Neuronal stem cell (in vitro differentiated cells): Measurements from ENCODE around the gene SLCO2A1.

ENCODE experiments used
- DNase-seq: peaks from one replicate; pipeline ENCODE4 v3.0.0-alpha.2; 2013; ENCODE audit warnings: low spot score
- H2AFZ ChIP-seq: one replicate; pipeline ENCODE4 v1.6.1; 2013; ENCODE audit warnings: mild to moderate bottlenecking, low read length, inconsistent platforms
- H2AK5ac ChIP-seq: 2 replicates; pipeline ENCODE4 v1.6.1; 2013; ENCODE audit warnings: low read depth, mild to moderate bottlenecking, inconsistent platforms, low read length, moderate library complexity, mixed read lengths
- H2BK120ac ChIP-seq: 2 replicates; pipeline ENCODE4 v1.6.1; 2013; ENCODE audit warnings: low read depth, mild to moderate bottlenecking, inconsistent platforms, low read length, moderate library complexity, mixed read lengths
- H2BK12ac ChIP-seq: one replicate; pipeline ENCODE4 v1.6.1; 2013; ENCODE audit warnings: low read length, inconsistent platforms
- H2BK15ac ChIP-seq: 2 replicates; pipeline ENCODE4 v1.6.1; 2013; ENCODE audit warnings: mild to moderate bottlenecking, low read length, inconsistent platforms, mixed read lengths
- H2BK5ac ChIP-seq: one replicate; pipeline ENCODE4 v1.6.1; 2013; ENCODE audit warnings: inconsistent platforms, mild to moderate bottlenecking, low read length, moderate library complexity
- H3K14ac ChIP-seq: one replicate; pipeline ENCODE4 v1.6.1; 2013; ENCODE audit warnings: low read length, inconsistent platforms
- H3K18ac ChIP-seq: 2 replicates; pipeline ENCODE4 v1.6.1; 2013; ENCODE audit warnings: low read length, inconsistent platforms
- H3K23ac ChIP-seq: 2 replicates; pipeline ENCODE4 v1.6.1; 2013; ENCODE audit warnings: low read depth, mild to moderate bottlenecking, mixed read lengths, low read length, inconsistent platforms; ENCODE audit not compliant: poor library complexity
- H3K27ac ChIP-seq: replicated peaks from 3 replicates; pipeline ENCODE4 v1.5.1; 2013; ENCODE audit warnings: low read length, inconsistent platforms
- H3K27me3 ChIP-seq, 3 experiments: 2 replicates each; pipeline ENCODE4 v1.6.1; 2013; ENCODE audit warnings: low read length in 3 of 3, mild to moderate bottlenecking in 2 of 3, inconsistent platforms in 1 of 3, low read depth in 1 of 3, mixed read lengths in 1 of 3, moderate library complexity in 1 of 3; ENCODE audit not compliant: control insufficient read depth in 3 of 3, insufficient read depth in 3 of 3
- H3K36me3 ChIP-seq, 2 donors: replicated peaks in 1 of 2; 2 replicates each; pipeline ENCODE4 v1.6.1; 2013; ENCODE audit warnings: low read length in 2 of 2; ENCODE audit not compliant: control insufficient read depth in 2 of 2, insufficient read depth in 2 of 2
- H3K4ac ChIP-seq: 2 replicates; pipeline ENCODE4 v1.6.1; 2013; ENCODE audit warnings: inconsistent platforms, mild to moderate bottlenecking, low read length, moderate library complexity
- H3K4me1 ChIP-seq, 2 donors: 1 replicate in 1 of 2; 2 replicates in 1 of 2; pipeline ENCODE4 v1.6.1; 2013; ENCODE audit warnings: low read length in 2 of 2, low read depth in 1 of 2; ENCODE audit not compliant: control insufficient read depth in 2 of 2, insufficient read depth in 1 of 2
- H3K4me2 ChIP-seq: one replicate; pipeline ENCODE4 v1.6.1; 2013; ENCODE audit warnings: mild to moderate bottlenecking, low read length, inconsistent platforms; ENCODE audit not compliant: insufficient read depth, poor library complexity, severe bottlenecking
- H3K4me3 ChIP-seq, 2 donors: 2 replicates each; pipeline ENCODE4 v1.5.1; 2013; ENCODE audit warnings: low read length in 2 of 2, mild to moderate bottlenecking in 2 of 2, inconsistent platforms in 1 of 2, moderate library complexity in 1 of 2
- H3K79me1 ChIP-seq: one replicate; pipeline ENCODE4 v1.6.1; 2013; ENCODE audit warnings: low read depth, mild to moderate bottlenecking, inconsistent platforms, low read length, moderate library complexity
- H3K9ac ChIP-seq: one replicate; pipeline ENCODE4 v1.6.1; 2013; ENCODE audit warnings: mild to moderate bottlenecking, low read depth, low read length, inconsistent platforms; ENCODE audit not compliant: poor library complexity
- H3K9me3 ChIP-seq, 2 donors: replicated peaks in 1 of 2; 2 replicates each; pipeline versions ENCODE3 to v1.6.1; 2013; ENCODE audit warnings: low read length in 2 of 2, mild to moderate bottlenecking in 2 of 2, inconsistent platforms in 1 of 2, low read depth in 1 of 2, mixed read lengths in 1 of 2, moderate library complexity in 1 of 2; ENCODE audit not compliant: control insufficient read depth in 2 of 2, insufficient read depth in 1 of 2
- H4K8ac ChIP-seq: one replicate; pipeline ENCODE4 v1.6.1; 2013; ENCODE audit warnings: low read depth, mild to moderate bottlenecking, inconsistent platforms, low read length, moderate library complexity
- H4K91ac ChIP-seq: one replicate; pipeline ENCODE4 v1.6.1; 2013; ENCODE audit warnings: low read length, low read depth, mild to moderate bottlenecking, inconsistent platforms; ENCODE audit not compliant: poor library complexity
- WGBS, 2 donors: extraction: QIAGEN DNeasy Blood & Tissue Kit; methylation state at CpG; one replicate each; pipeline ENCODE4 v1.1.7; 2013; ENCODE audit warnings: missing lambda C conversion rate in 2 of 2, mixed read lengths in 1 of 2; ENCODE audit not compliant: insufficient read length in 2 of 2, insufficient replicate concordance in 1 of 2; ENCODE audit errors: extremely low coverage in 2 of 2; 5-methylcytosine and 5-hydroxymethylcytosine counted together

The SLCO2A1 gene

GRCh38 chr3:133980035-133980434 lies 49.7 kb downstream of the SLCO2A1 start:
- Histone ChIP-seq H2AFZ (no peak overlapping the region), H3K27me3 (peaks cover 0 to 8% (median 0%) of the 10 kb centered on the region in 3 experiments), H3K36me3 (no peaks in the 10 kb centered on the region), H3K23ac (no peak overlapping the region), H3K14ac (no peak overlapping the region), H3K4me3 (no peak overlapping the region), H3K9ac (peak overlapping the region; percentile 21), H3K9me3 (no peaks in the 10 kb centered on the region), H3K4ac (no peak overlapping the region), H2BK5ac (no peak overlapping the region), H3K4me1 (no peaks in the 10 kb centered on the region), H2BK15ac (no peak overlapping the region), H2BK120ac (no peak overlapping the region), H3K79me1 (no peaks in the 10 kb centered on the region), H3K4me2 (no peak overlapping the region), H3K27ac (no peak overlapping the region), H3K18ac (no peak overlapping the region), H4K91ac (no peak overlapping the region), H4K8ac (no peak overlapping the region), H2BK12ac (no peak overlapping the region), H2AK5ac (no peak overlapping the region)
- WGBS, 2 donors, result no CpG with 5 or more reads among the region's 2 CpGs
- DNase-seq, result no peak

GRCh38 chr3:133979553-133979952 lies 50.2 kb downstream of the SLCO2A1 start:
- no peak overlapping the region for H3K4me3 ChIP-seq
- H2BK120ac ChIP-seq, result no peak overlapping the region
- H2BK5ac ChIP-seq, result no peak overlapping the region
- no peak overlapping the region for H2BK15ac ChIP-seq
- H2AFZ ChIP-seq, result no peak overlapping the region
- no peaks in the 10 kb centered on the region for H3K79me1 ChIP-seq
- H3K4me2 ChIP-seq, result no peak overlapping the region
- no CpG with 5 or more reads among the region's 7 CpGs for WGBS, 2 donors
- H4K8ac ChIP-seq, result no peak overlapping the region
- H3K27me3 ChIP-seq, result peaks cover 0 to 8% (median 0%) of the 10 kb centered on the region in 3 experiments
- no peak overlapping the region for H3K14ac ChIP-seq
- no peak overlapping the region for H3K27ac ChIP-seq
- no peak overlapping the region for H3K18ac ChIP-seq
- no peak for DNase-seq
- no peak overlapping the region for H3K23ac ChIP-seq
- no peak overlapping the region for H4K91ac ChIP-seq
- H2AK5ac ChIP-seq, result no peak overlapping the region
- H3K4me1 ChIP-seq, result no peaks in the 10 kb centered on the region
- H3K9me3 ChIP-seq, result no peaks in the 10 kb centered on the region
- no peak overlapping the region for H3K4ac ChIP-seq
- H2BK12ac ChIP-seq, result no peak overlapping the region
- no peaks in the 10 kb centered on the region for H3K36me3 ChIP-seq
- peak overlapping the region; percentile 21 for H3K9ac ChIP-seq

- H3K9me3 ChIP-seq, result no peaks in the 10 kb centered on the region
- no peak for DNase-seq
- no CpG with 5 or more reads among the region's 4 CpGs for WGBS, 2 donors
Measured at GRCh38 chr3:133977568-133977967, 52.2 kb downstream of the SLCO2A1 start.

GRCh38 chr3:133973249-133973980 lies 56.3 kb downstream of the SLCO2A1 start:
- no peak overlapping the region for H3K4me2 ChIP-seq
- no peak overlapping the region for H2AK5ac ChIP-seq
- H2AFZ ChIP-seq, result no peak overlapping the region
- H2BK15ac ChIP-seq, result no peak overlapping the region
- no peaks in the 10 kb centered on the region for H3K36me3 ChIP-seq
- no CpG with 5 or more reads among the region's 8 CpGs for WGBS, 2 donors
- H3K4me1 ChIP-seq, result no peaks in the 10 kb centered on the region
- no peak overlapping the region for H4K8ac ChIP-seq
- H3K18ac ChIP-seq, result no peak overlapping the region
- no peak overlapping the region for H4K91ac ChIP-seq
- H2BK5ac ChIP-seq, result no peak overlapping the region
- no peak overlapping the region for H2BK120ac ChIP-seq
- H3K14ac ChIP-seq, result no peak overlapping the region
- H3K9ac ChIP-seq, result no peak overlapping the region
- no peak overlapping the region for H2BK12ac ChIP-seq
- no peaks in the 10 kb centered on the region for H3K27me3 ChIP-seq
- no peak overlapping the region for H3K4me3 ChIP-seq
- DNase-seq, result no peak
- H3K4ac ChIP-seq, result no peak overlapping the region
- no peak overlapping the region for H3K27ac ChIP-seq
- no peaks in the 10 kb centered on the region for H3K79me1 ChIP-seq
- no peaks in the 10 kb centered on the region for H3K9me3 ChIP-seq
- H3K23ac ChIP-seq, result no peak overlapping the region

More at GRCh38 chr3:133977568-133977967, 52.2 kb downstream of the SLCO2A1 start:
- no peak overlapping the region for H2AFZ ChIP-seq
- no peak overlapping the region for H2BK12ac ChIP-seq
- no peak overlapping the region for H3K4me2 ChIP-seq
- no peak overlapping the region for H4K91ac ChIP-seq
- peaks cover 0 to 1% (median 0%) of the 10 kb centered on the region in 3 experiments for H3K27me3 ChIP-seq
- H4K8ac ChIP-seq, result no peak overlapping the region
- no peaks in the 10 kb centered on the region for H3K4me1 ChIP-seq
- no peak overlapping the region for H3K14ac ChIP-seq
- peak overlapping the region; percentile 6 for H3K18ac ChIP-seq
- H2AK5ac ChIP-seq, result no peak overlapping the region
- no peaks in the 10 kb centered on the region for H3K36me3 ChIP-seq
- H2BK15ac ChIP-seq, result no peak overlapping the region
- no peak overlapping the region for H3K27ac ChIP-seq
- peak overlapping the region in 1 of 2 donors; percentile 30 for H3K4me3 ChIP-seq
- H2BK120ac ChIP-seq, result no peak overlapping the region
- no peaks in the 10 kb centered on the region for H3K79me1 ChIP-seq
- no peak overlapping the region for H3K9ac ChIP-seq
- no peak overlapping the region for H2BK5ac ChIP-seq
- H3K23ac ChIP-seq, result no peak overlapping the region
- no peak overlapping the region for H3K4ac ChIP-seq
